K562 (cell line): ENCODE measurements around the gene OBSCN. TPM values are rescaled to one million over a fixed set of nuclear protein-coding genes. Genes with fewer than 3 reads are reported as not detected.
A peak's percentile ranks its signal among the peaks of the same experiment; 100 is the strongest.

Experiments
- ATAC-seq: fragments of 200-7000 bp; cut with Tn5 transposase; 3 replicates; pipeline ENCODE4 v1.9.1; 2020; ENCODE audit warnings: moderate library complexity
- BruUV-seq: library from RNA; stranded (reverse); fragments of 400-500 nt; replicated peaks from 2 replicates; lab custom pipeline; 2021; lab: Mats Ljungman, UMichigan
- CTCF ChIA-PET: fragments of 300-600 bp; formaldehyde crosslinking; extraction: SDS; loops from one replicate; lab custom pipeline; 2021; ENCODE audit warnings: low intra/inter-chr PET ratio; lab: Yijun Ruan, JAX
- POLR2A ChIA-PET: fragments of 300-600, 350-650 bp; sonication (Branson Sonifier 250); formaldehyde crosslinking; extraction: SDS; loops from one replicate; lab custom pipeline; 2021; ENCODE audit warnings: antibody characterized with exemption, inconsistent platforms; lab: Yijun Ruan, JAX
- DNase-seq, 4 experiments: peaks; one replicate each; pipeline versions ENCODE4 v3.0.0 to v3.0.0-alpha.2; 2011 to 2018; ENCODE audit warnings: low spot score in 3 of 4, mixed read lengths in 3 of 4; ENCODE audit errors: extremely low read depth in 1 of 4
- FAIRE-seq: peaks from 2 replicates; lab custom pipeline; 2011; peaks lifted over from hg19 to GRCh38; lab: Jason Lieb, UNC
- H2AFZ ChIP-seq: 2 replicates; pipeline ENCODE4 v1.6.0; 2011; ENCODE audit warnings: low read depth, low read length, control low read depth, inconsistent platforms
- H3K27ac ChIP-seq: fragments of 200-600 bp; 3 replicates; pipeline ENCODE4 v1.8.0; 2011; ENCODE audit warnings: low read depth, mild to moderate bottlenecking, control low read depth, inconsistent platforms, low read length, moderate library complexity, mixed read lengths; ENCODE audit errors: extremely low read depth
- H3K27me3 ChIP-seq, 2 experiments: fragments of 300-600 bp in 1 of 2; 2 replicates in 1 of 2; 3 replicates in 1 of 2; pipeline versions ENCODE4 v1.6.0 to v1.8.0; 2011; ENCODE audit warnings: inconsistent platforms in 2 of 2, low read length in 2 of 2, mild to moderate bottlenecking in 1 of 2, mixed read lengths in 1 of 2, moderate library complexity in 1 of 2; ENCODE audit not compliant: control insufficient read depth in 2 of 2, insufficient read depth in 2 of 2
- H3K36me3 ChIP-seq: fragments of 300-600 bp; 3 replicates; pipeline ENCODE4 v1.8.0; 2011; ENCODE audit warnings: mild to moderate bottlenecking, low read length, inconsistent platforms; ENCODE audit not compliant: control insufficient read depth, insufficient read depth
- H3K4me1 ChIP-seq, 2 experiments: fragments of 200-600 bp in 1 of 2; replicated peaks in 1 of 2; 2 replicates in 1 of 2; 3 replicates in 1 of 2; pipeline versions ENCODE4 v1.5.1 to v1.8.0; 2011; ENCODE audit warnings: inconsistent platforms in 2 of 2, low read length in 2 of 2, mild to moderate bottlenecking in 1 of 2, mixed read lengths in 1 of 2, moderate library complexity in 1 of 2; ENCODE audit not compliant: control insufficient read depth in 2 of 2, insufficient read depth in 2 of 2
- H3K4me2 ChIP-seq: 2 replicates; pipeline ENCODE4 v1.6.1; 2011; ENCODE audit warnings: low read length, control low read depth, inconsistent platforms, mixed read lengths; ENCODE audit not compliant: insufficient read depth
- H3K4me3 ChIP-seq: fragments of 200-600 bp; sonication (generic), shearing (Covaris generic); 2 replicates; pipeline ENCODE4 v1.5.1; 2016; ENCODE audit warnings: control low read depth, inconsistent platforms
- H3K79me2 ChIP-seq: fragments of 200-600 bp; 3 replicates; pipeline ENCODE4 v1.8.0; 2011; ENCODE audit warnings: low read length, inconsistent platforms; ENCODE audit not compliant: control insufficient read depth, insufficient read depth
- H3K9ac ChIP-seq, 2 experiments: 2 replicates each; pipeline versions ENCODE4 v1.6.0 to v1.6.1; 2011; ENCODE audit warnings: low read depth in 2 of 2, low read length in 2 of 2, control low read depth in 1 of 2, inconsistent platforms in 1 of 2, mild to moderate bottlenecking in 1 of 2, mixed read lengths in 1 of 2; ENCODE audit not compliant: insufficient read depth in 1 of 2
- H3K9me1 ChIP-seq: one replicate; pipeline ENCODE4 v1.6.0; 2011; ENCODE audit warnings: inconsistent platforms, mild to moderate bottlenecking, low read length, moderate library complexity; ENCODE audit not compliant: control insufficient read depth, insufficient read depth
- H3K9me3 ChIP-seq: replicated peaks from 2 replicates; pipeline ENCODE4 v1.5.1; 2011; ENCODE audit warnings: low read depth, low read length, inconsistent platforms; ENCODE audit not compliant: control insufficient read depth, insufficient read depth
- H4K20me1 ChIP-seq: replicated peaks from 2 replicates; pipeline ENCODE4 v1.6.1; 2011; ENCODE audit warnings: low read length, inconsistent platforms, mixed read lengths; ENCODE audit not compliant: control insufficient read depth, insufficient read depth
- CREB1 ChIP-seq, 2 experiments: sonication (generic) in 1 of 2; formaldehyde crosslinking in 1 of 2; IDR thresholded peaks; 2 replicates each; pipeline versions ENCODE4 v1.6.1 to v1.8.0; 2012 to 2022; ENCODE audit warnings: inconsistent platforms in 1 of 2, mild to moderate bottlenecking in 1 of 2, missing genetic modification reagents in 1 of 2, moderate library complexity in 1 of 2
- ETV5 ChIP-seq: sonication (generic); formaldehyde crosslinking; IDR thresholded peaks from 2 replicates; pipeline ENCODE4 v1.4.0; 2020; ENCODE audit warnings: low read depth, mild to moderate bottlenecking, missing genetic modification reagents
- FOXJ3 ChIP-seq: sonication (generic); formaldehyde crosslinking; IDR thresholded peaks from 2 replicates; pipeline ENCODE4 v1.4.0; 2020; ENCODE audit warnings: mild to moderate bottlenecking, missing genetic modification reagents
- JUNB ChIP-seq: fragments of 450-650 bp; formaldehyde crosslinking; conservative IDR thresholded peaks from 2 replicates; pipeline ENCODE4 v1.4.0; 2020; ENCODE audit warnings: mild to moderate bottlenecking
- KDM1A ChIP-seq, 2 experiments: fragments of 450-650 bp; IDR thresholded peaks; 2 replicates each; pipeline ENCODE4 v1.6.1; 2016; ENCODE audit warnings: mild to moderate bottlenecking in 2 of 2
- KLF6 ChIP-seq: fragments of 250-450 bp; sonication (Bioruptor Pico); IDR thresholded peaks from 2 replicates; pipeline ENCODE4 v1.4.0; 2020; ENCODE audit warnings: mild to moderate bottlenecking, moderate library complexity, borderline replicate concordance
- NCOR1 ChIP-seq: fragments of 450-650 bp; IDR thresholded peaks from 2 replicates; pipeline ENCODE4 v1.6.1; 2016; ENCODE audit warnings: mild to moderate bottlenecking, moderate library complexity
- NFRKB ChIP-seq: fragments of 450-650 bp; IDR thresholded peaks from 2 replicates; pipeline ENCODE4 v1.6.1; 2016; ENCODE audit warnings: low read depth
- STAT5B ChIP-seq: fragments of 250-450 bp; sonication (Bioruptor Pico); IDR thresholded peaks from 2 replicates; pipeline ENCODE4 v1.8.0; 2021; ENCODE audit warnings: mild to moderate bottlenecking, inconsistent platforms
- TGIF2 ChIP-seq: sonication (generic); formaldehyde crosslinking; IDR thresholded peaks from 2 replicates; pipeline ENCODE4 v1.8.1; 2022; ENCODE audit warnings: mild to moderate bottlenecking, missing genetic modification reagents, moderate library complexity
- YBX1 ChIP-seq: fragments of 450-650 bp; IDR thresholded peaks from 2 replicates; pipeline ENCODE4 v1.7.1; 2016; ENCODE audit warnings: mild to moderate bottlenecking
- ZHX1 ChIP-seq: fragments of 150-350 bp; conservative IDR thresholded peaks from 2 replicates; pipeline ENCODE4 v1.6.1; 2014; ENCODE audit warnings: low read length
- WGBS: fragments of 100-300 bp; shearing (Covaris generic); methylation state at CpG from one replicate; pipeline ENCODE4 v1.1.6; 2016; ENCODE audit warnings: low coverage, mixed read lengths; ENCODE audit not compliant: insufficient coverage; ENCODE audit errors: missing lambda C conversion rate; 5-methylcytosine and 5-hydroxymethylcytosine counted together
- in situ Hi-C: fragments of 300-500 bp; cut with MboI; formaldehyde crosslinking; loops from 4 replicates; pipeline ENCODE4 v1.15.0; 2018; ENCODE audit warnings: inconsistent platforms, mixed read lengths
- intact Hi-C: fragments of 100-400 bp; cut with micrococcal nuclease; formaldehyde crosslinking; loops from 2 replicates; pipeline ENCODE4 v1.14.2; 2022
- polyA plus RNA-seq, 8 experiments: library from polyadenylated mRNA; depleted of rRNA in 4 of 8; stranded (reverse) in 5 of 8; unstranded in 3 of 8; fragments of >200 nt; fragmentation: Nextera tagmentation in 2 of 8; fragmentation: Illumina TruSeq in 1 of 8; extraction: Ambion mirVana in 2 of 8; extraction: Trizol in 1 of 8; gene quantifications; 2 replicates each; pipeline versions ENCODE4 v1.2.1 to v1.2.3, GENCODE V29; 2011 to 2014; ENCODE audit warnings: inconsistent platforms in 1 of 8, missing spikeins in 1 of 8
- total RNA-seq, 7 experiments: library from RNA; depleted of rRNA in 6 of 7; stranded (reverse); fragments of >200 nt in 6 of 7; fragmentation: Illumina TruSeq in 2 of 7; extraction: Trizol in 2 of 7; gene quantifications; 2 replicates each; pipeline versions ENCODE4 v1.2.1 to v1.2.3, GENCODE V29; 2011 to 2021; ENCODE audit warnings: low replicate concordance in 1 of 7

OBSCN gene
- total and polyA plus RNA-seq, 9 of the 15 experiments (the other 6 are each of a cell fraction or from before 2014, with no cell fraction given) = 0.18 to 19.7 (median 3.6) TPM

- no peak overlapping the region for H3K27ac ChIP-seq
- ChIA-PET CTCF (no interaction called here), POLR2A (interaction anchor here (0.6 to 1.3 kb wide), 4 partner anchors 9 to 215 kb away, joined by 3 to 5 read pairs (median 4); no protein-coding TSS in a partner anchor)
- no peak for DNase-seq
- H3K36me3 ChIP-seq = peaks cover 8% of the 10 kb centered on the region; the same call in 1 of the 3 replicates
- no peak for ATAC-seq
- H3K27me3 ChIP-seq = no peaks in the 10 kb centered on the region
- TF ChIP-seq NFRKB = no peak
- no peaks in the 10 kb centered on the region for H4K20me1 ChIP-seq
- H3K9ac ChIP-seq = 0 out of 4 replicates have a peak overlapping the region, but pooled peaks of 1 of the 2 experiments have one; percentile 15
- H3K79me2 ChIP-seq = no peaks in the 10 kb centered on the region
- intact Hi-C loops = no loop called here
- BruUV-seq = no TSS peak
- H3K4me2 ChIP-seq = no peak overlapping the region
- 50% methylated on average over 8 of the region's 8 CpGs for WGBS
- H3K4me3 ChIP-seq = no peak overlapping the region
- H3K9me1 ChIP-seq = no peaks in the 10 kb centered on the region
- in situ Hi-C loops = no loop called here
- no peak overlapping the region for H2AFZ ChIP-seq
- H3K9me3 ChIP-seq = no peaks in the 10 kb centered on the region
- H3K4me1 ChIP-seq = peaks cover 0 to 43% of the 10 kb centered on the region in 2 experiments; a peak in 3 of 5 replicates
- no peak for FAIRE-seq
Observed at GRCh38 chr1:228379666-228380065, 171.8 kb downstream of the OBSCN start.

GRCh38 chr1:228381356-228381755 lies 173.5 kb downstream of the OBSCN start:
- H3K9me1 ChIP-seq = no peaks in the 10 kb centered on the region
- DNase-seq (no peak), ATAC-seq (no peak), FAIRE-seq (no peak)
- POLR2A ChIA-PET = interaction anchor here (1.0 to 1.5 kb wide), 2 partner anchors 12 to 21 kb away, joined by 4 read pairs; no protein-coding TSS in a partner anchor
- no peaks in the 10 kb centered on the region for H4K20me1 ChIP-seq
- peaks cover 0 to 28% of the 10 kb centered on the region in 2 experiments; a peak in 3 of 5 replicates for H3K4me1 ChIP-seq
- H3K27me3 ChIP-seq = no peaks in the 10 kb centered on the region
- no peaks in the 10 kb centered on the region for H3K79me2 ChIP-seq
- no peak overlapping the region for H3K4me2 ChIP-seq
- in situ Hi-C loops = no loop called here
- no peak overlapping the region for H3K9ac ChIP-seq
- no peak overlapping the region for H3K27ac ChIP-seq
- intact Hi-C loops = no loop called here
- no TSS peak for BruUV-seq
- no peak overlapping the region for H3K4me3 ChIP-seq
- CTCF ChIA-PET = no interaction called here
- no peak overlapping the region for H2AFZ ChIP-seq
- H3K36me3 ChIP-seq = peaks cover 5% of the 10 kb centered on the region; the same call in 1 of the 3 replicates
- H3K9me3 ChIP-seq = no peaks in the 10 kb centered on the region
- WGBS = 65% methylated on average over 2 of the region's 2 CpGs
- no peak for TF ChIP-seq TGIF2 (CRISPR knock-in tag)
- TF ChIP-seq NCOR1 = no peak
- no peak for TF ChIP-seq ETV5
- no peak for TF ChIP-seq JUNB
- TF ChIP-seq STAT5B = no peak
- no peak for TF ChIP-seq FOXJ3 (CRISPR knock-in tag)
- TF ChIP-seq KLF6 (CRISPR knock-in tag) = no peak
- TF ChIP-seq YBX1 = no peak
- no peak for TF ChIP-seq KDM1A (IDR thresholded peaks at IDR 0.05)
- no peak for TF ChIP-seq CREB1 (IDR thresholded peaks at IDR 0.05)
- TF ChIP-seq CREB1 (CRISPR knock-in tag; IDR thresholded peaks at IDR 0.05) = no peak
- no peak for TF ChIP-seq ZHX1
